LoVo (cell line): ENCODE measurements around the gene CTSV.
"Not testable (repeated sequence)": the region's sequence is repeated elsewhere in the genome, so short reads cannot be mapped to it uniquely, and the experiment has no call there.

ENCODE experiments used
- DNase-seq: peaks from one replicate; pipeline ENCODE4 v3.0.0-alpha.2; 2016; ENCODE audit warnings: low spot score

CTSV gene

GRCh38 chr9:97041898-97042297 is 3.0 kb upstream of the CTSV start:
- peak; percentile 48 for DNase-seq

GRCh38 chr9:97039514-97039860 is 545 bp upstream of the CTSV start:
- no peak for DNase-seq

- DNase-seq: not testable (repeated sequence)
Measured at GRCh38 chr9:97023505-97023904, 15.4 kb downstream of the CTSV start.

GRCh38 chr9:97013151-97014132 is 25.5 kb downstream of the CTSV start:
- DNase-seq: peak; percentile 62

GRCh38 chr9:97012617-97013016 is 26.3 kb downstream of the CTSV start:
- not testable (repeated sequence) for DNase-seq

GRCh38 chr9:97002195-97002594 is 36.7 kb downstream of the CTSV start:
- not testable (repeated sequence) for DNase-seq

- DNase-seq: not testable (repeated sequence)
Measured at GRCh38 chr9:97001338-97001737, 37.6 kb downstream of the CTSV start.

- DNase-seq: peak; percentile 14
Measured at GRCh38 chr9:97000139-97000787, 38.7 kb downstream of the CTSV start.

- DNase-seq: not testable (repeated sequence)
Measured at GRCh38 chr9:96999733-97000132, 39.2 kb downstream of the CTSV start.

GRCh38 chr9:96997009-96997701 is 41.8 kb downstream of the CTSV start:
- DNase-seq: not testable (repeated sequence)

GRCh38 chr9:96994531-96995016 is 44.4 kb downstream of the CTSV start:
- DNase-seq: not testable (repeated sequence)

GRCh38 chr9:96992303-96992702 is 46.6 kb downstream of the CTSV start:
- not testable (repeated sequence) for DNase-seq

- not testable (repeated sequence) for DNase-seq
Measured at GRCh38 chr9:96989747-96990318, 49.1 kb downstream of the CTSV start.

- DNase-seq: not testable (repeated sequence)
Measured at GRCh38 chr9:96984887-96985286, 54.1 kb downstream of the CTSV start.

GRCh38 chr9:96984139-96984538 is 54.8 kb downstream of the CTSV start:
- DNase-seq: not testable (repeated sequence)

GRCh38 chr9:96983496-96984122 is 55.3 kb downstream of the CTSV start:
- not testable (repeated sequence) for DNase-seq
